IMR-90 (cell line): Measurements from ENCODE around the gene RPL19. TPM values are rescaled to one million over a fixed set of nuclear protein-coding genes. Genes with fewer than 3 reads are reported as not detected.

Source experiments
- ATAC-seq: fragments of 200-7000 bp; cut with Tn5 transposase; 2 replicates; pipeline ENCODE4 v1.9.1; 2020; ENCODE audit warnings: low read depth, mild to moderate bottlenecking, moderate library complexity
- BruUV-seq: library from RNA; stranded (reverse); fragments of 400-500 nt; replicated peaks from 2 replicates; lab custom pipeline; 2021; lab: Mats Ljungman, UMichigan
- CTCF ChIA-PET: fragments of 300-600 bp; formaldehyde crosslinking; extraction: SDS; loops from one replicate; lab custom pipeline; 2021; ENCODE audit warnings: antibody characterized with exemption; lab: Yijun Ruan, JAX
- POLR2A ChIA-PET: fragments of 300-600 bp; sonication (Branson Sonifier 250); formaldehyde crosslinking; loops from one replicate; lab custom pipeline; 2022; ENCODE audit warnings: antibody characterized with exemption; ENCODE audit not compliant: unreplicated experiment; lab: Charles Lee
- DNase-seq: peaks from one replicate; pipeline ENCODE4 v3.0.0; 2013
- H2AFZ ChIP-seq: replicated peaks from 2 replicates; pipeline ENCODE3; 2013; ENCODE audit warnings: low read length, mild to moderate bottlenecking; ENCODE audit not compliant: poor library complexity
- H2AK5ac ChIP-seq: 2 replicates; pipeline ENCODE4 v1.6.1; 2013; ENCODE audit warnings: low read depth, low read length, inconsistent platforms
- H2AK9ac ChIP-seq: replicated peaks from 2 replicates; pipeline ENCODE3; 2013; ENCODE audit warnings: mild to moderate bottlenecking, low read depth, low read length, moderate library complexity; ENCODE audit not compliant: poor library complexity
- H2BK120ac ChIP-seq: 2 replicates; pipeline ENCODE4 v1.6.1; 2013; ENCODE audit warnings: low read depth, low read length, inconsistent platforms
- H2BK15ac ChIP-seq: 3 replicates; pipeline ENCODE4 v1.6.1; 2013; ENCODE audit warnings: low read depth, low read length, inconsistent platforms
- H2BK20ac ChIP-seq: 2 replicates; pipeline ENCODE4 v1.6.1; 2013; ENCODE audit warnings: low read depth, mild to moderate bottlenecking, inconsistent platforms, low read length, moderate library complexity
- H2BK5ac ChIP-seq: 2 replicates; pipeline ENCODE4 v1.6.1; 2013; ENCODE audit warnings: mild to moderate bottlenecking, low read depth, low read length, inconsistent platforms; ENCODE audit not compliant: poor library complexity, severe bottlenecking
- H3K14ac ChIP-seq: replicated peaks from 2 replicates; pipeline ENCODE4 v1.6.1; 2013; ENCODE audit warnings: low read depth, low read length, inconsistent platforms
- H3K18ac ChIP-seq: 2 replicates; pipeline ENCODE4 v1.6.1; 2013; ENCODE audit warnings: low read depth, low read length, control low read depth
- H3K23ac ChIP-seq: 2 replicates; pipeline ENCODE4 v1.6.1; 2013; ENCODE audit warnings: low read depth, low read length, inconsistent platforms
- H3K27ac ChIP-seq: 2 replicates; pipeline ENCODE4 v1.5.1; 2013; ENCODE audit warnings: mild to moderate bottlenecking, control low read depth, low read length; ENCODE audit not compliant: insufficient read depth
- H3K27me3 ChIP-seq: 2 replicates; pipeline ENCODE4 v1.6.1; 2013; ENCODE audit warnings: low read length; ENCODE audit not compliant: control insufficient read depth, insufficient read depth
- H3K36me3 ChIP-seq: 2 replicates; pipeline ENCODE4 v1.6.1; 2013; ENCODE audit warnings: low read length, mixed read lengths; ENCODE audit not compliant: control insufficient read depth, insufficient read depth
- H3K4ac ChIP-seq: 2 replicates; pipeline ENCODE4 v1.6.1; 2013; ENCODE audit warnings: low read depth, low read length, inconsistent platforms
- H3K4me1 ChIP-seq: 2 replicates; pipeline ENCODE4 v1.6.1; 2013; ENCODE audit warnings: low read length, mixed read lengths; ENCODE audit not compliant: control insufficient read depth, insufficient read depth
- H3K4me2 ChIP-seq: 2 replicates; pipeline ENCODE4 v1.6.1; 2013; ENCODE audit warnings: low read depth, mild to moderate bottlenecking, control low read depth, low read length, moderate library complexity
- H3K4me3 ChIP-seq: 2 replicates; pipeline ENCODE4 v1.5.1; 2013; ENCODE audit warnings: low read depth, mild to moderate bottlenecking, control low read depth, low read length, moderate library complexity; ENCODE audit not compliant: insufficient read depth
- H3K56ac ChIP-seq: 2 replicates; pipeline ENCODE4 v1.6.1; 2013; ENCODE audit warnings: low read length, inconsistent platforms; ENCODE audit not compliant: insufficient read depth; ENCODE audit errors: extremely low read depth
- H3K79me1 ChIP-seq, 2 experiments: 2 replicates each; pipeline ENCODE4 v1.6.1; 2013; ENCODE audit warnings: low read length in 2 of 2, inconsistent platforms in 1 of 2, low read depth in 1 of 2
- H3K9ac ChIP-seq: 2 replicates; pipeline ENCODE4 v1.6.1; 2013; ENCODE audit warnings: low read depth, low read length, control low read depth
- H3K9me1 ChIP-seq: 2 replicates; pipeline ENCODE4 v1.6.1; 2013; ENCODE audit warnings: low read length, inconsistent platforms; ENCODE audit not compliant: insufficient read depth
- H3K9me3 ChIP-seq: 2 replicates; pipeline ENCODE4 v1.6.1; 2013; ENCODE audit warnings: low read length; ENCODE audit not compliant: control insufficient read depth, insufficient read depth
- H4K20me1 ChIP-seq: 2 replicates; pipeline ENCODE4 v1.6.1; 2013; ENCODE audit warnings: low read length, inconsistent platforms; ENCODE audit not compliant: insufficient read depth
- H4K5ac ChIP-seq: 2 replicates; pipeline ENCODE4 v1.6.1; 2013; ENCODE audit warnings: mild to moderate bottlenecking, low read depth, low read length, control low read depth
- H4K8ac ChIP-seq, 2 experiments: 2 replicates each; pipeline ENCODE4 v1.6.1; 2013; ENCODE audit warnings: low read depth in 2 of 2, low read length in 2 of 2, control low read depth in 1 of 2, inconsistent platforms in 1 of 2
- H4K91ac ChIP-seq: 2 replicates; pipeline ENCODE4 v1.6.1; 2013; ENCODE audit warnings: low read depth, low read length, inconsistent platforms; ENCODE audit not compliant: insufficient read depth
- CTCF ChIP-seq: conservative IDR thresholded peaks from 2 replicates; pipeline ENCODE4 v1.5.1; 2012; ENCODE audit warnings: mild to moderate bottlenecking, low read depth, low read length, improper control_type of control experiment
- FOS ChIP-seq: fragments of 150-350 bp; IDR thresholded peaks from 2 replicates; pipeline ENCODE4 v1.6.1; 2016; ENCODE audit warnings: low read depth, low read length
- WGBS, 2 experiments: methylation state at CpG; one replicate each; pipeline versions ENCODE4 v1.1.5 to v1.1.7; 2013; ENCODE audit warnings: missing lambda C conversion rate in 2 of 2; ENCODE audit not compliant: insufficient read length in 1 of 2; ENCODE audit errors: extremely low coverage in 2 of 2; 5-methylcytosine and 5-hydroxymethylcytosine counted together
- dilution Hi-C: fragments of 300-500 bp; cut with HindIII; formaldehyde crosslinking; loops from one replicate; pipeline ENCODE4 v1.14.3; 2018; ENCODE audit warnings: low sequenced_read_pairs; ENCODE audit not compliant: unreplicated experiment
- in situ Hi-C: fragments of 300-500 bp; cut with MboI; formaldehyde crosslinking; loops from 3 replicates; pipeline ENCODE4 v1.14.3; 2019; ENCODE audit warnings: low sequenced_read_pairs, inconsistent platforms, mixed read lengths
- intact Hi-C: fragments of 100-400 bp; cut with micrococcal nuclease; formaldehyde crosslinking; loops from 2 replicates; pipeline ENCODE4 v1.10.0; 2022
- polyA plus RNA-seq, 3 experiments: library from polyadenylated mRNA; depleted of rRNA; stranded (reverse); fragments of >200 nt; gene quantifications; 2 replicates each; pipeline ENCODE4 v1.2.3, GENCODE V29; 2012; ENCODE audit warnings: low replicate concordance in 1 of 3
- total RNA-seq: library from RNA; depleted of rRNA; stranded (reverse); fragments of >200 nt; gene quantifications from 2 replicates; pipeline ENCODE4 v1.2.3, GENCODE V29; 2012

Gene RPL19
- total and polyA plus RNA-seq, 2 of the 4 experiments (the other 2 are of a cell fraction): 2,101 to 2,466 TPM

GRCh38 chr17:39237586-39237985, 37.5 kb downstream of the RPL19 start:
- ChIA-PET POLR2A (no interaction called here), CTCF (no interaction called here)
- Histone ChIP-seq H4K5ac (no peak overlapping the region), H2BK15ac (no peak overlapping the region), H3K18ac (no peak overlapping the region), H4K20me1 (no peaks in the 10 kb centered on the region), H3K27ac (no peak overlapping the region), H3K4me1 (no peaks in the 10 kb centered on the region; the same call in 1 of the 2 replicates), H2AK9ac (no peak overlapping the region), H3K79me1 (no peaks in the 10 kb centered on the region), H4K8ac (no peak overlapping the region), H3K4ac (no peak overlapping the region), H2AFZ (no peak overlapping the region), H3K4me3 (no peak overlapping the region), H2BK20ac (no peak overlapping the region), H3K9me1 (no peaks in the 10 kb centered on the region), H4K91ac (no peak overlapping the region), H3K4me2 (no peak overlapping the region), H3K56ac (no peak overlapping the region), H3K23ac (no peak overlapping the region), H2BK120ac (no peak overlapping the region), H3K9me3 (no peaks in the 10 kb centered on the region), H3K36me3 (no peaks in the 10 kb centered on the region), H3K27me3 (peaks cover 6% of the 10 kb centered on the region), H3K9ac (no peak overlapping the region), H2BK5ac (no peak overlapping the region), H3K14ac (no peak overlapping the region), H2AK5ac (no peak overlapping the region)
- intact Hi-C loops (loop anchor here (10.0 kb wide), 1 partner anchor 173 kb away; no protein-coding TSS in a partner anchor), dilution Hi-C loops (no loop called here), in situ Hi-C loops (no loop called here)
- TF ChIP-seq CTCF: no peak
- TF ChIP-seq FOS: no peak
- WGBS, 2 experiments: 67% methylated on average over 7 of the region's 7 CpGs; no CpG with 5 or more reads in 1 of the 2 experiments
- no peak for DNase-seq
- ATAC-seq: no peak
- BruUV-seq: no TSS peak
